GM12878 (cell line): ENCODE results near the gene FAM81B. TPM values are rescaled to one million over a fixed set of nuclear protein-coding genes. Genes with fewer than 3 reads are reported as not detected.

ENCODE experiments used
- BCL3 ChIP-seq: IDR thresholded peaks from 2 replicates; pipeline ENCODE4 v1.6.1; 2011; ENCODE audit warnings: borderline replicate concordance, low read depth, mild to moderate bottlenecking, moderate library complexity, low read length; ENCODE audit not compliant: insufficient read depth, poor library complexity, severe bottlenecking
- BMI1 ChIP-seq: fragments of 450-650 bp; IDR thresholded peaks from 2 replicates; pipeline ENCODE4 v1.6.1; 2016; ENCODE audit warnings: mild to moderate bottlenecking, moderate library complexity, borderline replicate concordance
- GABPA ChIP-seq: IDR thresholded peaks from 2 replicates; pipeline ENCODE4 v1.6.1; 2014; ENCODE audit warnings: antibody characterized with exemption, low read depth, mild to moderate bottlenecking, inconsistent platforms
- MEF2A ChIP-seq: IDR thresholded peaks from 2 replicates; pipeline ENCODE4 v1.6.1; 2011; ENCODE audit warnings: low read depth, mild to moderate bottlenecking, low read length, moderate library complexity; ENCODE audit not compliant: insufficient read depth
- NRF1 ChIP-seq: conservative IDR thresholded peaks from 2 replicates; pipeline ENCODE4 v1.6.1; 2011; ENCODE audit warnings: mild to moderate bottlenecking, low read depth, low read length, improper control_type of control experiment
- ZBTB33 ChIP-seq: fragments of 450-650 bp; IDR thresholded peaks from 2 replicates; pipeline ENCODE4 v1.6.1; 2017; ENCODE audit warnings: mild to moderate bottlenecking
- ZNF687 ChIP-seq: fragments of 450-650 bp; IDR thresholded peaks from 2 replicates; pipeline ENCODE4 v1.6.1; 2017; ENCODE audit warnings: mild to moderate bottlenecking, moderate library complexity
- polyA plus RNA-seq, 11 experiments: library from polyadenylated mRNA; depleted of rRNA in 4 of 11; unstranded in 6 of 11; stranded (reverse) in 5 of 11; fragments of >200 nt; fragmentation: Nextera tagmentation in 4 of 11; fragmentation: Illumina TruSeq in 1 of 11; extraction: Ambion mirVana in 4 of 11; extraction: Trizol in 1 of 11; gene quantifications; 1 replicate in 1 of 11; 2 replicates in 10 of 11; pipeline versions ENCODE4 v1.2.1 to v1.2.3, GENCODE V29; 2011 to 2016; ENCODE audit warnings: inconsistent platforms in 2 of 11, missing spikeins in 2 of 11, low read depth in 1 of 11
- total RNA-seq, 4 experiments: library from RNA; depleted of rRNA in 3 of 4; stranded (reverse); fragments of >200 nt in 3 of 4; fragmentation: Illumina TruSeq in 1 of 4; extraction: Trizol in 1 of 4; gene quantifications; 2 replicates each; pipeline versions ENCODE4 v1.2.1 to v1.2.3, GENCODE V29; 2013 to 2021
- TF ChIP-seq, protein P1 (sequence below): fragments of 450-650 bp; conservative IDR thresholded peaks from 2 replicates; pipeline ENCODE4 v1.6.1; 2017; ENCODE audit warnings: mild to moderate bottlenecking, moderate library complexity

The FAM81B gene
- total and polyA plus RNA-seq, 10 of the 15 experiments (the other 5 are each of a cell fraction or from before 2014, with no cell fraction given): not detected

DNA sequence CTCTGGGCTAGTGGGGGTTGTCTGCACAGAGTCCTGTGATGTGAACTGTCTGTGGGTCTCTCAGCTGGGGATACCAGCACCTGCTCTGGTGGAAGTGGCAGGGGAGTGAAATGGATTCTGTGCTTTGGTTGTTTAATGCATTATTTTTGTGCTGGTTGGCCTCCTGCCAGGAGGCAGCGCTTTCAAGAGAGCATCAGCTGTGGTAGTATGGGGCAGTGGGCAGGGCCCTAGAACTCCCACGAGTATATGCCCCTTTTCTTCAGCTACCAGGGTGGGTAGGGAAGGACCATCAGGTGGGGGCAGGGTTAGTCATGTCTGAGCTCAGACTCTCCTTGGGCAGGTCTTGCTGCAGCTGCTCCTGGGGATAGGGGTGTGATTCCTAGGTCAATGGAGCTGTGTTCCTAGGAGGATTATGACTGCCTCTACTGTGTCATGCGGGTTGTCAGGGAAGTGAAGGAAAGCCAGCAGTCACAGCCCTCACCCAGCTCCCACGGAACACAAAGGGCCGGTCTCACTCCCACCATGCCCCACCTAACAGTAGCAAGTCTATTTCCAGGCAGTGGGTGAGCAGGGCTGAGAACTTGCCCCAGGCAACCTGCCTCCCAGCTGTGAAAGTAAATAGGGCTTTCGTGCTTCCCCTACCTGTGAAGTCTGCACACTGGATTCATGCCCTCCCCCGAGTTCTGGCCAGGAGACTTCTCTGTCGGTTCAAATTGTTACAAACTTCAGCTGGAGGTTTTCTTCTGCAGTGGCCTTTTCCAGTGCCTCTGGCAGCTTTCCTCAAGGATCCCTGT lies 25.7 kb upstream of the FAM81B start (continued):
- no peak for TF ChIP-seq ZNF687
- no peak for TF ChIP-seq NRF1
- TF ChIP-seq GABPA: no peak
- TF ChIP-seq, protein P1, sequence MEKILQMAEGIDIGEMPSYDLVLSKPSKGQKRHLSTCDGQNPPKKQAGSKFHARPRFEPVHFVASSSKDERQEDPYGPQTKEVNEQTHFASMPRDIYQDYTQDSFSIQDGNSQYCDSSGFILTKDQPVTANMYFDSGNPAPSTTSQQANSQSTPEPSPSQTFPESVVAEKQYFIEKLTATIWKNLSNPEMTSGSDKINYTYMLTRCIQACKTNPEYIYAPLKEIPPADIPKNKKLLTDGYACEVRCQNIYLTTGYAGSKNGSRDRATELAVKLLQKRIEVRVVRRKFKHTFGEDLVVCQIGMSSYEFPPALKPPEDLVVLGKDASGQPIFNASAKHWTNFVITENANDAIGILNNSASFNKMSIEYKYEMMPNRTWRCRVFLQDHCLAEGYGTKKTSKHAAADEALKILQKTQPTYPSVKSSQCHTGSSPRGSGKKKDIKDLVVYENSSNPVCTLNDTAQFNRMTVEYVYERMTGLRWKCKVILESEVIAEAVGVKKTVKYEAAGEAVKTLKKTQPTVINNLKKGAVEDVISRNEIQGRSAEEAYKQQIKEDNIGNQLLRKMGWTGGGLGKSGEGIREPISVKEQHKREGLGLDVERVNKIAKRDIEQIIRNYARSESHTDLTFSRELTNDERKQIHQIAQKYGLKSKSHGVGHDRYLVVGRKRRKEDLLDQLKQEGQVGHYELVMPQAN: no peak
- TF ChIP-seq ZBTB33: no peak
- no peak for TF ChIP-seq BMI1
- no peak for TF ChIP-seq BCL3
- no peak for TF ChIP-seq MEF2A
